Hypothalamus (tissue), 51 donors: ENCODE measurements around the gene GUCY2C.

Experiments
- DNase-seq, 51 donors: peaks; one replicate each; lab custom pipeline; 2025; lab: John Stamatoyannopoulos, UW

GUCY2C gene

GRCh38 chr12:14576896-14577295 lies 119.5 kb downstream of the GUCY2C start:
- DNase-seq: no peak

DNA sequence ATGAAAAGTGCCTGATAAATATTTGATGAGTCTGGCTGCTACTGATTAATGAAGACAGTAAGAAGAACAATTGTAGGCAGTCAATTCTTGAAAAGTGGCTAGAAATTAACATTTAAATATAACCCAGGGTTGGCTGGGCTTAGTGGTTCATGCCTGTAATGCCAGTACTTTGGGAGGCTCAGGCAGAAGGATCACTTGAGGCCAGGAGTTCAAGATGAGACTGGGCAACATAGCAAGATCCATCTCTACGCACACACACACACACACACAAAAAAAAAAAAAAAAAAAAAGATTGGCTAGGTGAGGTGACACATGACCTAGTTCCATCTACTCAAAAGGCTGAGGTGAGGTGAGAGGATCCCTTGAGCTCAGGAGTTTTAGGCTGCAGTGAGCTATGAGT lies 120.8 kb downstream of the GUCY2C start:
- no peak for DNase-seq

DNA sequence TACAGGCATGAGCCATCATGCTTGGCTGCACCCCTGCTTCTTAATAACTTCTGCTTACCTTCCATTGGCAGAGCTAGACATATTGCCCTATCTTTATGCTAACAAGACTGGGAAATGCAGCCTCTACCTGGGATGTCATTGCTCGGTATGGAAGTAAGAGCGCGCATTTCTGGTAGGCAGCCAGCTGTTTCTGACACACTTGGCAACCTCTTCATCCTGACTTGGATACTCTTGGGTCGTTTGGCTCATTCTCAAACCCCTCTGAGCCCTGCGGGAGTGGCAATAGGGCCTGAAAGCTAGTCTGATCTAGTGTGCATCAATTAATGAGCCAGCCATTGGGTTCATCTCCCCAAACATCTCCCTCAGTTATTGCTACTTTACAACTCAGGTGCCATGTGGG lies 123.3 kb downstream of the GUCY2C start:
- no peak for DNase-seq

DNA sequence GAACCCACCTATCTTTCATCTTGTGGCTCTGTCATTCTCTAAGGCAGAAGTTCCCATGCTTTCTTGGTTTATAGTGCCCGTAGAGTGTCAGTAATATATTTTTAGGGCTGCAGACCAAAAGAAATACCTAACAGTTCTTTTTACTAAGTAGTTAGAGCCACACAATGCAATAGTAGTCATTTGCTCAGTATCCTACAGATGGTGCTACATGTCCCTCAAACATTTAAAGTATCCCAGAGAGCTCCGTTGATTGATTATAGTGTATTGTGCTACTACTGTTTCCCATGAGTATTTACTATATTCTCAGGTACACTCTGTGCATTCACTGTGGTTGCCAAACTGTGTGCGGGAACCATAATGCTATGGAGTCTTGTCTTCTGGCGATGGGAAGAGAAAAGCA lies 124.0 kb downstream of the GUCY2C start:
- no peak for DNase-seq

DNA sequence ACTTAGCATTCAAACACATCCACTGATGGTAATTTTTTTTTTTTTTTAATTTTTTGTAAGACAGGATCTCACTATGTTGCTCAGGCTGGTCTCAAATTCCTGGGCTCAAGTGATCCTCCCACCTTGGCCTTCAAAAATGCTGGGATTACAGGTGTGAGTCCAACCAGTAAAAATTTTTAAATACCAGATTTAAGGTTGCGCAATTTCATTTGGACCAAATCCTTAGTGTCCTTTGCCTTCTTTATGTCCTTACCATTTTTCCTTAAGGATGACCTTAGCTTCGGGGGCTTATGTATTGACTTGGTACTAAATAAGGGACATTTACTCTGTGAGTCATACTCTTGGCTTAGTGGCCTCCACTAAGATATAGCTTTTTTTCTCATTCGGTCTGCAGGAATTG lies 124.6 kb downstream of the GUCY2C start:
- no peak for DNase-seq

- DNase-seq: no peak
These were observed 126.2 kb downstream of the GUCY2C start for GRCh38 chr12:14570231-14570630.

- DNase-seq: peak in 40 of 51 donors; percentile 4 to 64 (median 37)
These were observed 128.8 kb downstream of the GUCY2C start, which contains the start of gene PLBD1 for GRCh38 chr12:14567351-14568162. TSS of gene PLBD1 (minus strand) at chr12:14567883. CDS start at chr12:14567696, 187 bp downstream.

DNA sequence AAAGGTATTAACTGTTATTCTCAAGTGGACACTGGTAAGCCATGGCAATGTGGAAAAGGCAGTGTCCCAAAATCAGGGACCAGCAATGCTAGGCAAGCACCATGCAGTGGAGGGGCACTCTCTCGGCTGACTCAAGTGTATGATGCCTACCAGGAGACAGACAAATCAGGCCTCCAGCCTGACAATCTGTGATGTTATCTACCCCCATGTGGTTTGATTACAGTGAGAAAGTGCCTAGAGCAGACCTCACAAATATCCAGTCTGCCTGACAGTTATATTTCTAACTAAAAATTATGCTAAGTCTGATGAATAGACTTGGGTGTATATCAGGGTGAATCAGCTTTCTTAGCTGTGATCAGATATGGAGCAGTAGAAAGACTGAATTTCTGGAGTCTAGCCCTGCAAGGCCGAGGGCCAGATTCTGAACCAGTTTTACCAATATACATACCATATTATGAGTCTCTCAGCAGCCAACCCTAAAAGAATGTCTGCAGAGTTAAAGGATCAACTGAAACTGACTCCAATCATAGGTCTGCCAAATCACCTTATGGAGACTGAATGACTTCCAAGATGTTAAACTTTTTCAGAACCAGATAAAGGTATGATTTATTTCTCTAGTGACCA lies 132.0 kb downstream of the GUCY2C start:
- DNase-seq: no peak

GRCh38 chr12:14563046-14563445 lies 133.4 kb downstream of the GUCY2C start:
- DNase-seq: no peak
